Measurements from ENCODE around the gene MGAT2. TPM values are rescaled to one million over a fixed set of nuclear protein-coding genes. Genes with fewer than 3 reads are reported as not detected.
"Not testable (repeated sequence)": the region's sequence is repeated elsewhere in the genome, so short reads cannot be mapped to it uniquely, and the experiment has no call there.

Gene MGAT2
- total and polyA plus RNA-seq, 4 donors = 17.3 to 39.1 (median 32.1) TPM

GRCh38 chr14:49607583-49607982 lies 13.0 kb upstream of the MGAT2 start:
- no peak for DNase-seq (ENCODE audit: low read depth in 4 of 6, low spot score in 6 of 6)
- Histone ChIP-seq H3K9me3 (ENCODE audit: control insufficient read depth, insufficient read depth, low read length) (no peaks in the 10 kb centered on the region), H3K27me3 (ENCODE audit: control insufficient read depth, insufficient read depth, low read length) (no peaks in the 10 kb centered on the region), H3K4me1 (ENCODE audit: control insufficient read depth, insufficient read depth, low read length) (no peaks in the 10 kb centered on the region), H3K27ac (ENCODE audit: low read depth, low read length) (no peak overlapping the region), H3K4me3 (ENCODE audit: low read depth, low read length) (no peak overlapping the region), H3K36me3 (ENCODE audit: control insufficient read depth, insufficient read depth, low read length) (peaks cover 6% of the 10 kb centered on the region)
- WGBS (ENCODE audit: insufficient coverage) = 93% methylated on average over 1 of the region's 6 CpGs

DNA sequence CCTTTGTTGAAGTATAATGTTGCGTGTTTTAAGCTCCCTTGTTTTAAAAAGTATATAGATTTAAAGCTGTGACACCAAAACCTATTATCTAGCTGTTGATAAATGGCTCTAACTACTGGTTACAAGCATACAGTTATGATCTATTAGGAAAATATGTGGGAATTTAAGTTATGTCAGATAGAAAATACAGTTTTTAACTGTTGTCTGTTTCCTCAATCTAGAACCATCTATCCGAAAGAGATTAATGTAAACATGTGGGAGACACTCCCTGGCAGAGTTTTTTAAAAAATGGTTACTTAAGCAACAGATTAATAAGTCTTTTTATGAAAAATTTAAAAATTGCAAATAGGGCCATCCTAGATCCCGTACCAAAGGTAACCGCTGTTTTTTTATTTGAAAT lies 8.3 kb upstream of the MGAT2 start:
- WGBS (ENCODE audit: insufficient coverage) = no CpG with 5 or more reads among the region's 4 CpGs
- H3K27me3 ChIP-seq (ENCODE audit: control insufficient read depth, insufficient read depth, low read length) = no peaks in the 10 kb centered on the region
- H3K27ac ChIP-seq (ENCODE audit: low read depth, low read length) = no peak overlapping the region
- peaks cover 9% of the 10 kb centered on the region for H3K36me3 ChIP-seq (ENCODE audit: control insufficient read depth, insufficient read depth, low read length)
- no peaks in the 10 kb centered on the region for H3K4me1 ChIP-seq (ENCODE audit: control insufficient read depth, insufficient read depth, low read length)
- DNase-seq (ENCODE audit: low read depth in 4 of 6, low spot score in 6 of 6) = no peak
- no peak overlapping the region for H3K4me3 ChIP-seq (ENCODE audit: low read depth, low read length)
- no peaks in the 10 kb centered on the region for H3K9me3 ChIP-seq (ENCODE audit: control insufficient read depth, insufficient read depth, low read length)

DNA sequence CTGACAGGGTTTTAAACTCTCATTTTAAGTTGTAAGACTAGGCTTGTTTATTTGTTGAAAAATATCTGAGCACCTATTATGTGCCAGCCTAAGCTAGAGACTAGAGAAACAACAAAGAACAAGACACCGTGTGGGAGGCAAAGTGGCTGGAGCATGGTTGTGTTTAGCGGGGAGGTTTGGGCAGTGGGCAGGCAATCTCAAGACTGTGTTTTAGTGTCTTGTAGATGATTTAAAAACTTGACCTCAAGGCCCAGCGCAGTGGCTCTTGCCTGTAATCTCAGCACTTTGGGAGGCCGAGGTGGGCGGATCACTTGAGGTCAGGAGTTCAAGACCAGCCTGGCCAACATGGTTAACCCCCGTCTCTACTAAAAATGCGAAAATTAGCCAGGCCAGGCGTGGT lies 7.9 kb upstream of the MGAT2 start:
- no peaks in the 10 kb centered on the region for H3K27me3 ChIP-seq (ENCODE audit: control insufficient read depth, insufficient read depth, low read length)
- H3K36me3 ChIP-seq (ENCODE audit: control insufficient read depth, insufficient read depth, low read length) = peaks cover 12% of the 10 kb centered on the region
- no peak overlapping the region for H3K27ac ChIP-seq (ENCODE audit: low read depth, low read length)
- no peaks in the 10 kb centered on the region for H3K4me1 ChIP-seq (ENCODE audit: control insufficient read depth, insufficient read depth, low read length)
- no peaks in the 10 kb centered on the region for H3K9me3 ChIP-seq (ENCODE audit: control insufficient read depth, insufficient read depth, low read length)
- DNase-seq (ENCODE audit: low read depth in 4 of 6, low spot score in 6 of 6) = no peak
- WGBS (ENCODE audit: insufficient coverage) = 88% methylated on average over 7 of the region's 8 CpGs
- no peak overlapping the region for H3K4me3 ChIP-seq (ENCODE audit: low read depth, low read length)

- H3K4me3 ChIP-seq (ENCODE audit: low read depth, low read length) = no peak overlapping the region
- DNase-seq (ENCODE audit: low read depth in 4 of 6, low spot score in 6 of 6) = no peak
- peaks cover 2% of the 10 kb centered on the region for H3K4me1 ChIP-seq (ENCODE audit: control insufficient read depth, insufficient read depth, low read length)
- WGBS (ENCODE audit: insufficient coverage) = no CpG with 5 or more reads among the region's 2 CpGs
- H3K9me3 ChIP-seq (ENCODE audit: control insufficient read depth, insufficient read depth, low read length) = no peaks in the 10 kb centered on the region
- H3K27ac ChIP-seq (ENCODE audit: low read depth, low read length) = no peak overlapping the region
- no peaks in the 10 kb centered on the region for H3K27me3 ChIP-seq (ENCODE audit: control insufficient read depth, insufficient read depth, low read length)
- peaks cover 15% of the 10 kb centered on the region for H3K36me3 ChIP-seq (ENCODE audit: control insufficient read depth, insufficient read depth, low read length)
Observed at GRCh38 chr14:49614196-49614595, 6.4 kb upstream of the MGAT2 start.

DNA sequence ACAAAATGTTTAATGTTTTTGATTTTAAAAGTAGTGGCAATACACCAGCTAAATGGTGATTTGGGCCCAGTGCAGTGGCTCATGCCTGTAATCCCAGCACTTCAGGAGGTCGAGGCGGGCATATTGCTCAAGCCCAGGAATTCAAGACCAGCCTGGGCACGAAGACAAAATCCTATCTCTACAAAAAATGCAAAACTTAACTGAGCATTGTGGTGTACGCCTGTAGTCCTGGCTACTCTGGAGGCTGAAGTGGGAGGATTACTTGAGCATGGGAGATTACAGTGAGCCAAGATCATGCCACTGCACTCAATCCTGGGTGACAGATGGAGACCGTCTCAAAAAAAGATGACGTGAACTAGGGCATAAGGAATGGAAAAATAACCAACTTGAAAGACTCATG lies 4.8 kb upstream of the MGAT2 start:
- WGBS (ENCODE audit: insufficient coverage) = 97% methylated on average over 4 of the region's 6 CpGs
- Histone ChIP-seq H3K27me3 (ENCODE audit: control insufficient read depth, insufficient read depth, low read length) (no peaks in the 10 kb centered on the region), H3K4me1 (ENCODE audit: control insufficient read depth, insufficient read depth, low read length) (peaks cover 6% of the 10 kb centered on the region)

GRCh38 chr14:49617852-49618519 lies 2.6 kb upstream of the MGAT2 start:
- H3K27me3 ChIP-seq (ENCODE audit: control insufficient read depth, insufficient read depth, low read length) = no peaks in the 10 kb centered on the region
- peaks cover 11% of the 10 kb centered on the region for H3K4me1 ChIP-seq (ENCODE audit: control insufficient read depth, insufficient read depth, low read length)
- 92% methylated on average over 2 of the region's 6 CpGs for WGBS (ENCODE audit: insufficient coverage)
- no peak for DNase-seq (ENCODE audit: low read depth in 4 of 6, low spot score in 6 of 6)
- H3K9me3 ChIP-seq (ENCODE audit: control insufficient read depth, insufficient read depth, low read length) = no peaks in the 10 kb centered on the region
- no peak overlapping the region for H3K4me3 ChIP-seq (ENCODE audit: low read depth, low read length)
- H3K27ac ChIP-seq (ENCODE audit: low read depth, low read length) = no peak overlapping the region
- H3K36me3 ChIP-seq (ENCODE audit: control insufficient read depth, insufficient read depth, low read length) = peaks cover 15% of the 10 kb centered on the region

More for the DNA sequence above, 4.8 kb upstream of the MGAT2 start:
- H3K27ac ChIP-seq (ENCODE audit: low read depth, low read length) = no peak overlapping the region
- DNase-seq (ENCODE audit: low read depth in 4 of 6, low spot score in 6 of 6) = no peak
- H3K36me3 ChIP-seq (ENCODE audit: control insufficient read depth, insufficient read depth, low read length) = peaks cover 15% of the 10 kb centered on the region
- no peak overlapping the region for H3K4me3 ChIP-seq (ENCODE audit: low read depth, low read length)
- no peaks in the 10 kb centered on the region for H3K9me3 ChIP-seq (ENCODE audit: control insufficient read depth, insufficient read depth, low read length)

- Histone ChIP-seq H3K36me3 (ENCODE audit: control insufficient read depth, insufficient read depth, low read length) (peaks cover 18% of the 10 kb centered on the region), H3K4me3 (ENCODE audit: low read depth, low read length) (peak overlapping the region; percentile 99), H3K4me1 (ENCODE audit: control insufficient read depth, insufficient read depth, low read length) (peaks cover 11% of the 10 kb centered on the region)
- H3K9me3 ChIP-seq (ENCODE audit: control insufficient read depth, insufficient read depth, low read length); H3K27me3 ChIP-seq (ENCODE audit: control insufficient read depth, insufficient read depth, low read length); DNase-seq (ENCODE audit: low read depth in 4 of 6, low spot score in 6 of 6); H3K27ac ChIP-seq (ENCODE audit: low read depth, low read length): not testable (repeated sequence)
- 74% methylated on average over 13 of the region's 19 CpGs for WGBS (ENCODE audit: insufficient coverage)
Observed at GRCh38 chr14:49619273-49619672, 1.3 kb upstream of the MGAT2 start.

- Histone ChIP-seq H3K36me3 (ENCODE audit: control insufficient read depth, insufficient read depth, low read length) (peaks cover 18% of the 10 kb centered on the region), H3K4me3 (ENCODE audit: low read depth, low read length) (peak overlapping the region; percentile 99), H3K9me3 (ENCODE audit: control insufficient read depth, insufficient read depth, low read length) (no peaks in the 10 kb centered on the region), H3K27me3 (ENCODE audit: control insufficient read depth, insufficient read depth, low read length) (no peaks in the 10 kb centered on the region), H3K27ac (ENCODE audit: low read depth, low read length) (peak overlapping the region; percentile 97), H3K4me1 (ENCODE audit: control insufficient read depth, insufficient read depth, low read length) (peaks cover 11% of the 10 kb centered on the region)
- 0% methylated on average over 3 of the region's 11 CpGs for WGBS (ENCODE audit: insufficient coverage)
- DNase-seq (ENCODE audit: low read depth in 4 of 6, low spot score in 6 of 6) = no peak
Observed at GRCh38 chr14:49619730-49620129, 869 bp upstream of the MGAT2 start.

DNA sequence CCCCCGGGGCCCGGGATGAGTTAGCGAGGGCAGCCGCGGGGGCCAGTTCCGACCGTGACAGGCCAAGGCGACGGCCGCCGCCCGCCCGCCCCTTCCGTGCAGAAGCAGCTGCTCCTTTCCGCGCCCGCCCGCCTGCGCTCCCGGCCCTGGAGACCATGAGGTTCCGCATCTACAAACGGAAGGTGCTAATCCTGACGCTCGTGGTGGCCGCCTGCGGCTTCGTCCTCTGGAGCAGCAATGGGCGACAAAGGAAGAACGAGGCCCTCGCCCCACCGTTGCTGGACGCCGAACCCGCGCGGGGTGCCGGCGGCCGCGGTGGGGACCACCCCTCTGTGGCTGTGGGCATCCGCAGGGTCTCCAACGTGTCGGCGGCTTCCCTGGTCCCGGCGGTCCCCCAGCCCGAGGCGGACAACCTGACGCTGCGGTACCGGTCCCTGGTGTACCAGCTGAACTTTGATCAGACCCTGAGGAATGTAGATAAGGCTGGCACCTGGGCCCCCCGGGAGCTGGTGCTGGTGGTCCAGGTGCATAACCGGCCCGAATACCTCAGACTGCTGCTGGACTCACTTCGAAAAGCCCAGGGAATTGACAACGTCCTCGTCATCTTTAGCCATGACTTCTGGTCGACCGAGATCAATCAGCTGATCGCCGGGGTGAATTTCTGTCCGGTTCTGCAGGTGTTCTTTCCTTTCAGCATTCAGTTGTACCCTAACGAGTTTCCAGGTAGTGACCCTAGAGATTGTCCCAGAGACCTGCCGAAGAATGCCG lies 699 bp downstream of the MGAT2 start:
- H3K9me3 ChIP-seq (ENCODE audit: control insufficient read depth, insufficient read depth, low read length) = no peaks in the 10 kb centered on the region
- peak overlapping the region; percentile 97 for H3K27ac ChIP-seq (ENCODE audit: low read depth, low read length)
- no peaks in the 10 kb centered on the region for H3K27me3 ChIP-seq (ENCODE audit: control insufficient read depth, insufficient read depth, low read length)
- DNase-seq (ENCODE audit: low read depth in 4 of 6, low spot score in 6 of 6) = peak in 3 of 6 donors; percentile 36 to 87 (median 86)
- H3K4me3 ChIP-seq (ENCODE audit: low read depth, low read length) = peak overlapping the region; percentile 99
- peaks cover 11% of the 10 kb centered on the region for H3K4me1 ChIP-seq (ENCODE audit: control insufficient read depth, insufficient read depth, low read length)
- H3K36me3 ChIP-seq (ENCODE audit: control insufficient read depth, insufficient read depth, low read length) = peaks cover 20% of the 10 kb centered on the region
- 2% methylated on average over 65 of the region's 65 CpGs for WGBS (ENCODE audit: insufficient coverage)
